Activated CD4-positive, alpha-beta T cell treated with anti-CD3 and anti-CD28 coated beads, Interleukin-2, amount 50 U/mL, for 4 hours (primary cell): ENCODE results near the gene THPO.

ENCODE experiments used
- DNase-seq, 2 experiments: peaks; one replicate each; pipeline ENCODE4 v3.0.0-alpha.2; 2020

The THPO gene

GRCh38 chr3:184327171-184327570 is 50.8 kb downstream of the THPO start:
- no peak for DNase-seq

GRCh38 chr3:184325715-184326369 is 52.2 kb downstream of the THPO start:
- peak; percentile 40 to 49 for DNase-seq

- DNase-seq, result no peak
Observed at GRCh38 chr3:184325269-184325668, 52.7 kb downstream of the THPO start.

GRCh38 chr3:184323696-184324095 is 54.3 kb downstream of the THPO start:
- no peak for DNase-seq

GRCh38 chr3:184322731-184323487 is 55.1 kb downstream of the THPO start:
- DNase-seq, result no peak
